Activated T-helper 17 cell treated with anti-CD3 and anti-CD28 coated beads, Interleukin-2, amount 50 U/mL, for 72 hours (primary cell): ENCODE data around the gene TNFAIP8. TPM values are rescaled to one million over a fixed set of nuclear protein-coding genes. Genes with fewer than 3 reads are reported as not detected.

Experiments used
- ATAC-seq: fragments of 150-1000 bp; cut with Tn5 transposase; replicated peaks from 2 replicates; pipeline ENCODE4 v1.10.0; 2021; ENCODE audit warnings: mild to moderate bottlenecking, moderate library complexity
- H3K27ac Mint-ChIP-seq: one replicate; pipeline ENCODE4 v1.8.0; 2022; ENCODE audit warnings: mixed read lengths
- H3K27me3 Mint-ChIP-seq: one replicate; pipeline ENCODE4 v1.8.0; 2022; ENCODE audit warnings: mixed read lengths
- H3K36me3 Mint-ChIP-seq: one replicate; pipeline ENCODE4 v1.8.0; 2022; ENCODE audit warnings: low read depth, mild to moderate bottlenecking, mixed read lengths
- H3K4me1 Mint-ChIP-seq: one replicate; pipeline ENCODE4 v1.8.0; 2022; ENCODE audit warnings: mixed read lengths
- H3K4me3 Mint-ChIP-seq: one replicate; pipeline ENCODE4 v1.8.0; 2022; ENCODE audit warnings: mild to moderate bottlenecking, mixed read lengths
- H3K9me3 Mint-ChIP-seq: one replicate; pipeline ENCODE4 v1.8.0; 2022; ENCODE audit warnings: mixed read lengths
- total RNA-seq, 2 donors: library from RNA; stranded (reverse); gene quantifications; one replicate each; pipeline ENCODE4 v1.2.3, GENCODE V29; 2022

TNFAIP8 gene
- total RNA-seq, 2 donors from 2014 or later: 129 to 170 TPM

- H3K9me3 Mint-ChIP-seq: no peaks in the 10 kb centered on the region
- peaks cover 65% of the 10 kb centered on the region for H3K4me1 Mint-ChIP-seq
- H3K36me3 Mint-ChIP-seq: peaks cover 63% of the 10 kb centered on the region
- peak overlapping the region; percentile 79 for H3K4me3 Mint-ChIP-seq
- H3K27ac Mint-ChIP-seq: peak overlapping the region; percentile 88
- peak; percentile 11 for ATAC-seq
- no peaks in the 10 kb centered on the region for H3K27me3 Mint-ChIP-seq
These were observed 34.1 kb upstream of the TNFAIP8 start for GRCh38 chr5:119321569-119322311.

GRCh38 chr5:119322312-119322947, 33.4 kb upstream of the TNFAIP8 start:
- peak overlapping the region; percentile 79 for H3K4me3 Mint-ChIP-seq
- H3K27me3 Mint-ChIP-seq: no peaks in the 10 kb centered on the region
- no peak for ATAC-seq
- no peaks in the 10 kb centered on the region for H3K9me3 Mint-ChIP-seq
- H3K36me3 Mint-ChIP-seq: peaks cover 68% of the 10 kb centered on the region
- H3K4me1 Mint-ChIP-seq: peaks cover 69% of the 10 kb centered on the region
- peak overlapping the region; percentile 88 for H3K27ac Mint-ChIP-seq

- Mint-ChIP-seq H3K27me3 (no peaks in the 10 kb centered on the region), H3K4me1 (peaks cover 73% of the 10 kb centered on the region), H3K9me3 (no peaks in the 10 kb centered on the region), H3K4me3 (peak overlapping the region; percentile 79), H3K27ac (peak overlapping the region; percentile 88), H3K36me3 (peaks cover 67% of the 10 kb centered on the region)
- ATAC-seq: peak; percentile 43
These were observed 32.8 kb upstream of the TNFAIP8 start for GRCh38 chr5:119322948-119323537.

- Mint-ChIP-seq H3K27me3 (no peaks in the 10 kb centered on the region), H3K4me3 (peak overlapping the region; percentile 79), H3K4me1 (peaks cover 73% of the 10 kb centered on the region), H3K36me3 (peaks cover 67% of the 10 kb centered on the region), H3K27ac (peak overlapping the region; percentile 88), H3K9me3 (no peaks in the 10 kb centered on the region)
- ATAC-seq: no peak
These were observed 32.2 kb upstream of the TNFAIP8 start for GRCh38 chr5:119323601-119324000.

GRCh38 chr5:119324842-119325241, 31.0 kb upstream of the TNFAIP8 start:
- Mint-ChIP-seq H3K9me3 (no peaks in the 10 kb centered on the region), H3K27me3 (no peaks in the 10 kb centered on the region), H3K4me3 (peak overlapping the region; percentile 79), H3K4me1 (peaks cover 72% of the 10 kb centered on the region), H3K27ac (peak overlapping the region; percentile 88), H3K36me3 (peaks cover 66% of the 10 kb centered on the region)
- no peak for ATAC-seq

- peak; percentile 49 for ATAC-seq
- H3K27me3 Mint-ChIP-seq: no peaks in the 10 kb centered on the region
- peaks cover 62% of the 10 kb centered on the region for H3K36me3 Mint-ChIP-seq
- no peaks in the 10 kb centered on the region for H3K9me3 Mint-ChIP-seq
- H3K27ac Mint-ChIP-seq: peak overlapping the region; percentile 95
- peaks cover 71% of the 10 kb centered on the region for H3K4me1 Mint-ChIP-seq
- peak overlapping the region; percentile 78 for H3K4me3 Mint-ChIP-seq
These were observed 28.8 kb upstream of the TNFAIP8 start for GRCh38 chr5:119327018-119327417.

GRCh38 chr5:119328753-119329602, 26.8 kb upstream of the TNFAIP8 start:
- Mint-ChIP-seq H3K27me3 (no peaks in the 10 kb centered on the region), H3K27ac (peak overlapping the region; percentile 95), H3K4me3 (peak overlapping the region; percentile 78), H3K9me3 (no peaks in the 10 kb centered on the region), H3K36me3 (peaks cover 73% of the 10 kb centered on the region), H3K4me1 (peaks cover 75% of the 10 kb centered on the region)
- peak; percentile 57 for ATAC-seq

- H3K4me1 Mint-ChIP-seq: peaks cover 78% of the 10 kb centered on the region
- H3K36me3 Mint-ChIP-seq: peaks cover 72% of the 10 kb centered on the region
- H3K27me3 Mint-ChIP-seq: no peaks in the 10 kb centered on the region
- H3K4me3 Mint-ChIP-seq: peak overlapping the region; percentile 78
- no peak for ATAC-seq
- H3K27ac Mint-ChIP-seq: peak overlapping the region; percentile 95
- no peaks in the 10 kb centered on the region for H3K9me3 Mint-ChIP-seq
These were observed 26.2 kb upstream of the TNFAIP8 start for GRCh38 chr5:119329666-119330065.

- Mint-ChIP-seq H3K9me3 (no peaks in the 10 kb centered on the region), H3K27ac (peak overlapping the region; percentile 95), H3K4me1 (peaks cover 84% of the 10 kb centered on the region), H3K27me3 (no peaks in the 10 kb centered on the region), H3K4me3 (peak overlapping the region; percentile 78), H3K36me3 (peaks cover 79% of the 10 kb centered on the region)
- peak; percentile 32 for ATAC-seq
These were observed 25.2 kb upstream of the TNFAIP8 start for GRCh38 chr5:119330367-119331183.

GRCh38 chr5:119331566-119332095, 24.2 kb upstream of the TNFAIP8 start:
- H3K36me3 Mint-ChIP-seq: peaks cover 76% of the 10 kb centered on the region
- peaks cover 81% of the 10 kb centered on the region for H3K4me1 Mint-ChIP-seq
- peak overlapping the region; percentile 95 for H3K27ac Mint-ChIP-seq
- H3K4me3 Mint-ChIP-seq: peak overlapping the region; percentile 78
- no peaks in the 10 kb centered on the region for H3K9me3 Mint-ChIP-seq
- H3K27me3 Mint-ChIP-seq: no peaks in the 10 kb centered on the region
- ATAC-seq: no peak

- H3K4me1 Mint-ChIP-seq: peaks cover 81% of the 10 kb centered on the region
- H3K4me3 Mint-ChIP-seq: peak overlapping the region; percentile 78
- peaks cover 75% of the 10 kb centered on the region for H3K36me3 Mint-ChIP-seq
- ATAC-seq: no peak
- H3K27ac Mint-ChIP-seq: peak overlapping the region; percentile 95
- H3K27me3 Mint-ChIP-seq: no peaks in the 10 kb centered on the region
- no peaks in the 10 kb centered on the region for H3K9me3 Mint-ChIP-seq
These were observed 23.6 kb upstream of the TNFAIP8 start for GRCh38 chr5:119332208-119332607.

GRCh38 chr5:119332978-119333401, 22.8 kb upstream of the TNFAIP8 start:
- peak; percentile 1 for ATAC-seq

GRCh38 chr5:119333421-119333851, 22.4 kb upstream of the TNFAIP8 start:
- H3K36me3 Mint-ChIP-seq: peaks cover 81% of the 10 kb centered on the region
- peak overlapping the region; percentile 78 for H3K4me3 Mint-ChIP-seq
- H3K9me3 Mint-ChIP-seq: no peaks in the 10 kb centered on the region
- peaks cover 81% of the 10 kb centered on the region for H3K4me1 Mint-ChIP-seq
- peak; percentile 59 for ATAC-seq
- no peaks in the 10 kb centered on the region for H3K27me3 Mint-ChIP-seq
- H3K27ac Mint-ChIP-seq: peak overlapping the region; percentile 95

More at GRCh38 chr5:119332978-119333401, 22.8 kb upstream of the TNFAIP8 start:
- Mint-ChIP-seq H3K9me3 (no peaks in the 10 kb centered on the region), H3K27me3 (no peaks in the 10 kb centered on the region), H3K27ac (peak overlapping the region; percentile 95), H3K4me3 (peak overlapping the region; percentile 78), H3K4me1 (peaks cover 81% of the 10 kb centered on the region), H3K36me3 (peaks cover 81% of the 10 kb centered on the region)
